A673 (cell line): ENCODE results near the gene SUCLG1. TPM values are rescaled to one million over a fixed set of nuclear protein-coding genes. Genes with fewer than 3 reads are reported as not detected.
A peak's percentile ranks its signal among the peaks of the same experiment; 100 is the strongest.

Experiments used
- BruUV-seq: library from RNA; stranded (reverse); fragments of 400-500 nt; replicated peaks from 2 replicates; lab custom pipeline; 2021; lab: Mats Ljungman, UMichigan
- CTCF ChIA-PET: fragments of 300-600 bp; sonication (Branson Sonifier 250); formaldehyde crosslinking; loops from one replicate; lab custom pipeline; 2022; ENCODE audit warnings: antibody characterized with exemption; lab: Charles Lee
- POLR2A ChIA-PET: fragments of 300-600 bp; sonication (Branson Sonifier 250); formaldehyde crosslinking; loops from one replicate; lab custom pipeline; 2022; ENCODE audit warnings: antibody characterized with exemption; ENCODE audit not compliant: low non-redundant PET; lab: Charles Lee
- DNase-seq: peaks from one replicate; pipeline ENCODE4 v3.0.0-alpha.2; 2015; ENCODE audit warnings: low spot score
- H3K27ac ChIP-seq: fragments of 200-600 bp; sonication (generic); 2 replicates; pipeline ENCODE4 v1.5.1; 2016; ENCODE audit warnings: mixed run types, low read depth, mild to moderate bottlenecking, mixed read lengths, antibody characterized with exemption, low read length; ENCODE audit not compliant: poor library complexity, severe bottlenecking
- H3K27me3 ChIP-seq: fragments of 200-600 bp; sonication (generic); replicated peaks from 2 replicates; pipeline ENCODE4 v1.6.1; 2017; ENCODE audit warnings: mixed run types, low read depth, mild to moderate bottlenecking, mixed read lengths, antibody characterized with exemption, low read length; ENCODE audit not compliant: insufficient read depth, poor library complexity
- H3K36me3 ChIP-seq: fragments of 200-600 bp; sonication (generic); 2 replicates; pipeline ENCODE4 v1.6.1; 2016; ENCODE audit warnings: mixed run types, mild to moderate bottlenecking, mixed read lengths, antibody characterized with exemption, low read length; ENCODE audit not compliant: insufficient read depth, poor library complexity, severe bottlenecking
- H3K4me1 ChIP-seq: fragments of 200-600 bp; sonication (generic); 2 replicates; pipeline ENCODE4 v1.6.1; 2017; ENCODE audit warnings: mixed run types, mild to moderate bottlenecking, mixed read lengths, antibody characterized with exemption, low read length; ENCODE audit not compliant: insufficient read depth, poor library complexity, severe bottlenecking
- H3K4me3 ChIP-seq: fragments of 200-600 bp; sonication (generic); 2 replicates; pipeline ENCODE4 v1.5.1; 2016; ENCODE audit warnings: low read depth, mixed run types, mild to moderate bottlenecking, mixed read lengths, low read length; ENCODE audit not compliant: poor library complexity, severe bottlenecking
- H3K9me3 ChIP-seq: fragments of 200-600 bp; sonication (generic); 2 replicates; pipeline ENCODE4 v1.6.1; 2016; ENCODE audit warnings: mixed run types, low read depth, mild to moderate bottlenecking, mixed read lengths, antibody characterized with exemption, low read length; ENCODE audit not compliant: poor library complexity, severe bottlenecking
- EZH2 ChIP-seq: fragments of 200-600 bp; sonication (generic); IDR thresholded peaks from 2 replicates; pipeline ENCODE4 v1.6.1; 2017; ENCODE audit warnings: borderline replicate concordance, low read depth, mild to moderate bottlenecking, mixed read lengths, antibody characterized with exemption, low read length; ENCODE audit not compliant: poor library complexity, severe bottlenecking
- intact Hi-C: fragments of 100-400 bp; cut with micrococcal nuclease; formaldehyde crosslinking; loops from one replicate; pipeline ENCODE4 v1.10.0; 2022; ENCODE audit not compliant: unreplicated experiment
- total RNA-seq: library from RNA; stranded (reverse); gene quantifications from 2 replicates; pipeline ENCODE4 v1.2.3, GENCODE V29; 2021
- TF ChIP-seq, protein P1 (sequence below): fragments of 300-800, 200-600 bp; sonication (generic); conservative IDR thresholded peaks from 2 replicates; pipeline ENCODE4 v1.5.1; 2017; ENCODE audit warnings: low read depth, mild to moderate bottlenecking, antibody characterized with exemption, low read length, moderate library complexity, mixed read lengths

SUCLG1 gene
- total RNA-seq, 1 experiment from 2014 or later, result 88.1 TPM

DNA sequence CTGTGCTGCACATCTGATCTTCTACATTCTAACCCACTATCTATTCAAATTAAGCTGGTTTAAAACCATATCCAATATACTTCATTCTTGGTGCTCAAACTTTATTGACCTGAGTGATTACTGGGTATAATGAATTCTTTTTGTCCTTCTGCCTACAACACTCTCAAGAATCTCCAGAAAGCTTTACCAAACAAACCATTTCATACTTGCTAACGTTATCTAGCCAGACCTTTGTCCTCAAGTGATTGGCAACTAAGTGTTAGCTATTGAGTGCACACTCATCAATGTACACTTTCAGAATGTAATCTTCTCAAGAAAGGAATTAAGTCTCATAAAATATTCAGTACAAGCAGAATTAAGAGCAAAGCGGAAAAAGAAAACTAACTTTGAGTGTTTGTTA lies 1.4 kb downstream of the SUCLG1 start:
- intact Hi-C loops, result no loop called here
- DNase-seq, result no peak
- TF ChIP-seq, protein P1, sequence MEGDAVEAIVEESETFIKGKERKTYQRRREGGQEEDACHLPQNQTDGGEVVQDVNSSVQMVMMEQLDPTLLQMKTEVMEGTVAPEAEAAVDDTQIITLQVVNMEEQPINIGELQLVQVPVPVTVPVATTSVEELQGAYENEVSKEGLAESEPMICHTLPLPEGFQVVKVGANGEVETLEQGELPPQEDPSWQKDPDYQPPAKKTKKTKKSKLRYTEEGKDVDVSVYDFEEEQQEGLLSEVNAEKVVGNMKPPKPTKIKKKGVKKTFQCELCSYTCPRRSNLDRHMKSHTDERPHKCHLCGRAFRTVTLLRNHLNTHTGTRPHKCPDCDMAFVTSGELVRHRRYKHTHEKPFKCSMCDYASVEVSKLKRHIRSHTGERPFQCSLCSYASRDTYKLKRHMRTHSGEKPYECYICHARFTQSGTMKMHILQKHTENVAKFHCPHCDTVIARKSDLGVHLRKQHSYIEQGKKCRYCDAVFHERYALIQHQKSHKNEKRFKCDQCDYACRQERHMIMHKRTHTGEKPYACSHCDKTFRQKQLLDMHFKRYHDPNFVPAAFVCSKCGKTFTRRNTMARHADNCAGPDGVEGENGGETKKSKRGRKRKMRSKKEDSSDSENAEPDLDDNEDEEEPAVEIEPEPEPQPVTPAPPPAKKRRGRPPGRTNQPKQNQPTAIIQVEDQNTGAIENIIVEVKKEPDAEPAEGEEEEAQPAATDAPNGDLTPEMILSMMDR, result no peak
- TF ChIP-seq EZH2, result no peak
- CTCF ChIA-PET, result no interaction called here
- H3K9me3 ChIP-seq, result no peaks in the 10 kb centered on the region
- H3K27me3 ChIP-seq, result no peaks in the 10 kb centered on the region
- peaks cover 7% of the 10 kb centered on the region for H3K4me1 ChIP-seq
- H3K4me3 ChIP-seq, result peak overlapping the region; percentile 90
- H3K36me3 ChIP-seq, result no peaks in the 10 kb centered on the region
- BruUV-seq, result no TSS peak
- H3K27ac ChIP-seq, result no peak overlapping the region
- POLR2A ChIA-PET, result no interaction called here

DNA sequence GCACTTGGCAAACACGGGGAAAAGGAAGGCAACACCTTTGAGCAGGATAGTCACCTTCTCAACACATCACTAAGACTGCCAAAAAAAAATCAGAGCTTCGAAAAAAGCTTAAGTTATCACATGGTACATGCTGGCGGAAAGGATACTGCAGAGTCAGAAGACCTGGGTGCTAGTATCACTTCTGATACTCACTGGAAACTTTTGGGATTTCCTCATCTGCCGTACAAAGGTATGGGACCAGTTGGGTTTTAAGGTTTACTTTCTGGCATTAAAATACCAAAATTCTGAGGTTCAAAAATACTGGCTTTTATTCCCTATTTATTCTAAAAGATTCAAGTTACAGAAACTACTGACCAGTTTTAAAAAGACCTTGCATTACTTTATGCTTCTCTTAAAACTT lies 2.9 kb downstream of the SUCLG1 start:
- Histone ChIP-seq H3K9me3 (no peaks in the 10 kb centered on the region), H3K27me3 (no peaks in the 10 kb centered on the region), H3K4me1 (peaks cover 7% of the 10 kb centered on the region), H3K27ac (no peak overlapping the region), H3K4me3 (no peak overlapping the region), H3K36me3 (no peaks in the 10 kb centered on the region)
- TF ChIP-seq, protein P1, result no peak
- TF ChIP-seq EZH2, result no peak
- POLR2A ChIA-PET, result no interaction called here
- CTCF ChIA-PET, result no interaction called here
- intact Hi-C loops, result no loop called here
- no TSS peak for BruUV-seq
- no peak for DNase-seq

DNA sequence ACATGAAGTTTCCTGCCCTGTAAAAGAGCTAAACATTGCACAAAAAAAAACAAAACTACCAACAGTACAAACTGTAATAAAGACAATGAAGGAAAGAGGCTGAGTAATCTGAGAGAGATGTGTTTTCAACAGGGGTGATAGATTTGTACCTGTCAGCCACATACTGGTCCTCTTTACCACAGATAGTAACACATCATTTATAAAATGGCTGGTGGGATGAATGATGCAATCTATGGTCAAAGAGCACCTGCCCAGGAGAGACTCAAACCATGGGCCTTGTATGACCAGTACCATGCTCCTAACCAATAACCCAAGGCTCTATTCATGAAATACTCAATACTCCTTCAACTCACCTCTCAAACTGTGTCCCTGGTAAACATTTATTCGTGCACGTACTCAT lies 4.5 kb downstream of the SUCLG1 start:
- H3K4me3 ChIP-seq, result no peak overlapping the region
- H3K4me1 ChIP-seq, result peaks cover 7% of the 10 kb centered on the region
- no peaks in the 10 kb centered on the region for H3K9me3 ChIP-seq
- H3K27me3 ChIP-seq, result no peaks in the 10 kb centered on the region
- DNase-seq, result no peak
- no peaks in the 10 kb centered on the region for H3K36me3 ChIP-seq
- no peak for TF ChIP-seq EZH2
- TF ChIP-seq, protein P1, result no peak
- CTCF ChIA-PET, result no interaction called here
- no TSS peak for BruUV-seq
- POLR2A ChIA-PET, result no interaction called here
- no peak overlapping the region for H3K27ac ChIP-seq
- intact Hi-C loops, result no loop called here
